Measurements from ENCODE around the gene TATDN2. TPM values are rescaled to one million over a fixed set of nuclear protein-coding genes. Genes with fewer than 3 reads are reported as not detected.

The TATDN2 gene
- total RNA-seq, 1 experiment from 2014 or later = 34.2 TPM

GRCh38 chr3:10311710-10312109, 63.5 kb downstream of the TATDN2 start:
- H3K27ac Mint-ChIP-seq (ENCODE audit: unreplicated experiment) = no peak overlapping the region
- peaks cover 45% of the 10 kb centered on the region for H3K36me3 Mint-ChIP-seq (ENCODE audit: insufficient read depth, unreplicated experiment)
- H3K27me3 Mint-ChIP-seq (ENCODE audit: unreplicated experiment) = no peaks in the 10 kb centered on the region
- H3K4me1 Mint-ChIP-seq (ENCODE audit: low read depth, unreplicated experiment) = no peaks in the 10 kb centered on the region
- no peak overlapping the region for H3K4me3 Mint-ChIP-seq (ENCODE audit: low read depth, unreplicated experiment)
- intact Hi-C loops (cut with micrococcal nuclease; ENCODE audit: unreplicated experiment) = no loop called here
- no peak for DNase-seq
- CTCF ChIA-PET = no interaction called here
- no TSS peak for BruUV-seq (replicated peaks)
- H3K9me3 Mint-ChIP-seq (ENCODE audit: low read depth, unreplicated experiment) = no peaks in the 10 kb centered on the region
- no peak for TF ChIP-seq CTCF (IDR thresholded peaks at IDR 0.05; ENCODE audit: unreplicated experiment)

- Mint-ChIP-seq H3K4me3 (ENCODE audit: low read depth, unreplicated experiment) (no peak overlapping the region), H3K36me3 (ENCODE audit: insufficient read depth, unreplicated experiment) (peaks cover 45% of the 10 kb centered on the region), H3K4me1 (ENCODE audit: low read depth, unreplicated experiment) (no peaks in the 10 kb centered on the region), H3K27me3 (ENCODE audit: unreplicated experiment) (no peaks in the 10 kb centered on the region), H3K9me3 (ENCODE audit: low read depth, unreplicated experiment) (no peaks in the 10 kb centered on the region), H3K27ac (ENCODE audit: unreplicated experiment) (no peak overlapping the region)
- no peak for TF ChIP-seq CTCF (IDR thresholded peaks at IDR 0.05; ENCODE audit: unreplicated experiment)
- DNase-seq = no peak
- no TSS peak for BruUV-seq (replicated peaks)
- intact Hi-C loops (cut with micrococcal nuclease; ENCODE audit: unreplicated experiment) = no loop called here
- CTCF ChIA-PET = no interaction called here
Observed at GRCh38 chr3:10312391-10312790, 64.1 kb downstream of the TATDN2 start.

- intact Hi-C loops (cut with micrococcal nuclease; ENCODE audit: unreplicated experiment) = no loop called here
- Mint-ChIP-seq H3K27me3 (ENCODE audit: unreplicated experiment) (no peaks in the 10 kb centered on the region), H3K4me1 (ENCODE audit: low read depth, unreplicated experiment) (no peaks in the 10 kb centered on the region), H3K27ac (ENCODE audit: unreplicated experiment) (no peak overlapping the region), H3K9me3 (ENCODE audit: low read depth, unreplicated experiment) (no peaks in the 10 kb centered on the region), H3K36me3 (ENCODE audit: insufficient read depth, unreplicated experiment) (peaks cover 43% of the 10 kb centered on the region), H3K4me3 (ENCODE audit: low read depth, unreplicated experiment) (no peak overlapping the region)
- BruUV-seq (replicated peaks) = no TSS peak
- no peak for DNase-seq
- TF ChIP-seq CTCF (IDR thresholded peaks at IDR 0.05; ENCODE audit: unreplicated experiment) = no peak
- CTCF ChIA-PET = no interaction called here
Observed at GRCh38 chr3:10312861-10313260, 64.6 kb downstream of the TATDN2 start.

GRCh38 chr3:10315101-10315500, 66.8 kb downstream of the TATDN2 start:
- H3K36me3 Mint-ChIP-seq (ENCODE audit: insufficient read depth, unreplicated experiment) = peaks cover 42% of the 10 kb centered on the region
- TF ChIP-seq CTCF (IDR thresholded peaks at IDR 0.05; ENCODE audit: unreplicated experiment) = no peak
- CTCF ChIA-PET = no interaction called here

More at GRCh38 chr3:10315101-10315500, 66.8 kb downstream of the TATDN2 start:
- Mint-ChIP-seq H3K4me3 (ENCODE audit: low read depth, unreplicated experiment) (no peak overlapping the region), H3K27me3 (ENCODE audit: unreplicated experiment) (no peaks in the 10 kb centered on the region), H3K4me1 (ENCODE audit: low read depth, unreplicated experiment) (no peaks in the 10 kb centered on the region), H3K9me3 (ENCODE audit: low read depth, unreplicated experiment) (no peaks in the 10 kb centered on the region), H3K27ac (ENCODE audit: unreplicated experiment) (no peak overlapping the region)
- no TSS peak for BruUV-seq (replicated peaks)
- no peak for DNase-seq
- intact Hi-C loops (cut with micrococcal nuclease; ENCODE audit: unreplicated experiment) = no loop called here
